Germinal center (tissue), 1 donor: Measurements from ENCODE around the gene TMEM150B.
"Not testable (repeated sequence)": the region's sequence is repeated elsewhere in the genome, so short reads cannot be mapped to it uniquely, and the experiment has no call there.

Experiments used
- DNase-seq: peaks from one replicate; pipeline ENCODE4 v3.0.0; 2012; ENCODE audit warnings: mixed read lengths, low spot score

The TMEM150B gene

DNA sequence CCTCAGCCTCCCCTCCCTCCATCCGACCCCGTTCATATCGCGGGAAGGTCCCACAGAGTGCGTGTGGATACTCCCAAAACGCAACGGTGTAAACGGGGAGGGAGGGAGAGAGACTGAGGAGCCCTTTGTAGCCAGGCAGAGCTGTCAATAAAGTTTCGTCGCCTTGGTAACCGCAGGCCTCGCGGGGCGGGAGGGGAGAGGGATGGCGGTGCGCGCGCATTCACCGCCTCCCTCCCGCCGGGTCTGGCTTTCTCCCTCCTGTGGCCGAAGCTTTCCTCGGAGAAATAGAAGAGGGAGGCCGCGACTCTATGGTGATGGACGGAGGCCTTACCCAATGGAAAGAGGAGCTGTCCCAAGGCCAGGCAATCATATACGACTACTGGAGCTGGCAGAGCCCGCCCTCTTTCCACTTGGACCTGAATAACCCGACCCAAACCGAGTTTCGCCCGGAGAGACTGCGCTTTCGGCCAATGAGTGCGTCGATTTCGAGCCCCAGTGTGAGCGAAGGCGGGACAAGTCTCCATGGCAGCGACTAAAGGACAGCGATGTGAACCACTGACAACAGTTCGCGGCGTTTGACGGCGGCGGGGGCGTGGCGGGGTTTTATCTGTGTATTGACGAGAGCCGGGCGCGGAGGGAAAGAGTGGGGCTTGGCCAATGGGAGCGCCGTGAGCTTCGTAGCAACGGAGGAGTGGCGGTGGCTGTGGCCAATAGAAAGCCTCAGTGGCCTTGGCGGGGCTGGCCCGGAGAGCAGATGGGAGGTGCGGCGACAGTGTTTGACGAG, 14.2 kb upstream of the TMEM150B start, which contains the start of gene KMT5C:
Gene KMT5C (plus strand): TSS at position 772 of the 784 bp plus-strand sequence. CDS start 2,061 bp downstream, outside the sequence.
- DNase-seq: peak; percentile 99

- no peak for DNase-seq
Observed at GRCh38 chr19:55336101-55336500, 11.0 kb upstream of the TMEM150B start.

DNA sequence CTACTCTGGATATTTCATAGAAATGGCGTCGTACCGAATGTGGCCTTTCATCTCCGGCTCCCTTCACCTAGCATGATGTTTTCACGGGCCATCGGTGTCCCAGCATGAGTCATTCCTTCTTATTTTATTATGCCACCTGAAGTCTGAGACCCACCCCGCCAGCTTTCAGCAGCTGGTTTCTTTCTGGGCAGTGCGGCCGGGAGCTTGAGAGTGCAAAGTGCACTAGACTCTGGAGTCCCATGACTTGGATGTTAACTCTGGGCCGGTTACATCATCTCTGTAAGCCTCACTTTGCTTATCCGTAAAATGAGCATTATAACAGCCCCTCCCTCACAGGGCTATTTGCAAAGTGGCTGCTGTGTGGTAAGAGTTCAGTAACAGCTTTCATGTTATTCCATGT, 8.7 kb upstream of the TMEM150B start:
- DNase-seq: no peak

- not testable (repeated sequence) for DNase-seq
Observed at GRCh38 chr19:55329791-55330190, 4.7 kb upstream of the TMEM150B start.

GRCh38 chr19:55328774-55329318, 3.7 kb upstream of the TMEM150B start:
- DNase-seq: not testable (repeated sequence)

- DNase-seq: no peak
Observed at GRCh38 chr19:55324662-55325061, 479 bp downstream of the TMEM150B start.

DNA sequence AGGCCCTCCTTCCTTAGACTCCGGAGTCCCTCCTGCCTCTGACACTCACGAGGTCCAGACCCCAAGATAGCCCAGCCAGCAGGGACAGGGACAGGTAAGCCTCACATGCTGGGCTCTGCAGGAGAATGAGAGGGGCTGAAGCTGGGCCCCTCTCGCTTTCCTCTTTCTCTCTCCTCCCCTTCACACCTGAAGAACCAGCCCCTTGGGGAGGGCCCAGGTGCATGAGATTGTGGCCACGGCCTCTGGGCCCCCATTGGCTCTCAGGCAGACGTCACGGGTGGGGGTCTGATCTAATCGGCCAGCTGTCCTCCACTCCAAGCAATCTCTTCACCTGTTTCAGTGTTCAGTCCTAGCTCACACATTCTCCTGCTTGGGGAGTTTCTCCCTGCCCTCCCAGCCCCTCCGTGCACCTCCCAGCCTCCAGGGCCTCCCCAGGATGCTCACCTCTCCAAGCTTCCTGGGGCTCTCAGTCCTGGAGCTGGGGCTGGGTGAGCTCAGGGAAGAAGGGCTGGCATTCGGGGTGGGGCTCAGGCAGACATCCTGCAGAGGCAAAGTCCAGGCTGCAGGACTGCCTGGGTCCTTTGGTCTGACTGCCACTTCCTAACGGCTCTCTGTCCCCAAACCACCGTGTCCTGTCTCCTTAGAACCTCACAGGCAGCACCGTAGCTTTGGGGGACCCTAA, 2.8 kb downstream of the TMEM150B start:
- DNase-seq: no peak

DNA sequence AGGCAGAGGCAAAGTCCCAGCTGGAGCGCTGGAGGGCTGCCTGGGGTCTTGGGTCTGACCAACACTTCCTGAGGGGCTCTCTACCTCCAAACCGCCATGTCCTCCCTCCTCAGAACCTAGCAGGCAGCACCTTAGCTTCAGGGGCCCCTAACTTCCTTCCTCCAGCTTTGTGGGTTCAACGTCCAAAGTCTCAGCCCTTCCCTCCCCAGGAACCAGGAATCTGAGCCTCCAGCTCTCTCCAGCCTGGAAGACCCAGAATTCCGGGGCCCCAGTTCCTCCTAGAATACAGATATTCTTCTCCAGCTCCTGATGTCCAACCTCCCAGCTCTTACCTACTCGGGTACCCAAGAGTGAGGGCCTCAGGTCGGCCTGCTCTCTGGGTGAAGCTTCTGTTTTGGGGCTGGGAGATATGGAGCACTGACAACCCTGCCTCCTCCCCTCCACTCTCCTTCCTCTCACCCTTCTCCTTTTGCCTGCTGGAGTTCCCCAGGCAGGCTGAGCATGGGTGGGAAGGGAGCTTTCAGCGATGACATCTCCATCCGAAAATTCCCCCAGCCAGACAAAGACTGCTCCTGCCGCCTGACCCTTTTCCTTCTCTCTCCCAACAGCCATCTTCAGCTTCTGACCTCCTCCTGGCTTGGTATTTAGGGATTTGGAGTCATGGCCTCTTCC, 3.5 kb downstream of the TMEM150B start:
- no peak for DNase-seq

GRCh38 chr19:55320844-55321419, 4.2 kb downstream of the TMEM150B start:
- no peak for DNase-seq

DNA sequence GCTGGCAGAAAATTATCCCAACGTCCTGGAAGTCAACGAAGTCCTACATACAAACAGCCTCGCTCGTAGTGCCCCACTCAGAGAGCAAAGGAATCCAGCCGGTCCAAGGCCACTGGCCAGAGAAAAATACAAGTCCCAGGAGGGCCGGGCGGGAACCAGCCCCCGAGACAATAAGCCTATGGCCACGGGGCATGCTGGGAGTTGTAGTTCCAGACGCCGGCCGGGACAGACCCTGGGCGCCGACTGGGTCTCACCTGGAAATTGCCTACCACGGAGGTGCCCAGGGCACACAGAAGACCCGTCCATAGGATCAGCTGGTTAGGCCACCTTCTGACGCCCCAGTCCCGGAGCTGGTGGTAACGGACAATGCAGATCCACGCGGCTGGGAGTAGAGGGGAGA, 5.4 kb downstream of the TMEM150B start:
- DNase-seq: no peak

GRCh38 chr19:55316646-55317045, 8.5 kb downstream of the TMEM150B start:
- no peak for DNase-seq

DNA sequence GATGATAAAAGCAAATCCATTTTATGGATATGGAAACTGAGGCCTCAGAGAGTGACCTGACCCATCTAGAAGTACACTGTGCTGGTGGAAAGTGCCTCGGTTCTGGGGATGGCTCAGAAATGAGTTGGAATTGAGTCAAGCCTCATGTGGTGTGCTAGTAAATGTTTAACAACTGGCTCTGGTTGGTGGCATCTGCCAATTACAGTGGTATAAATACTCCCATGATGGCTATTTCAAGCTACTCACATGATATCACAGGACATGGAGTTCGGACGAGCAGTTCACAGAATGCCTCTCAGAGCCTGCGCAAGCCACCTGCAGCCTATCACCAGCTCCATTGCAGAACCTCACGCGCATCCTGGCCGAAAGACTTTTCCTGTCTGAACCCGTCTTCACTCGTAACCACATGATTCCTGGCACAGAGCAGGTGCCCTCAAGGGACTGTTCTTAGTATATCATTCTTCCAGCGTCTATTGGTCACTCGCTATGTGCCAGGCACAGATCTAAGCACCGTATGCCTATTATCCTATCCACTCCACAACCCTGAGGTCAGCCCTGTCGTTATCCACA, 9.1 kb downstream of the TMEM150B start:
- no peak for DNase-seq

DNA sequence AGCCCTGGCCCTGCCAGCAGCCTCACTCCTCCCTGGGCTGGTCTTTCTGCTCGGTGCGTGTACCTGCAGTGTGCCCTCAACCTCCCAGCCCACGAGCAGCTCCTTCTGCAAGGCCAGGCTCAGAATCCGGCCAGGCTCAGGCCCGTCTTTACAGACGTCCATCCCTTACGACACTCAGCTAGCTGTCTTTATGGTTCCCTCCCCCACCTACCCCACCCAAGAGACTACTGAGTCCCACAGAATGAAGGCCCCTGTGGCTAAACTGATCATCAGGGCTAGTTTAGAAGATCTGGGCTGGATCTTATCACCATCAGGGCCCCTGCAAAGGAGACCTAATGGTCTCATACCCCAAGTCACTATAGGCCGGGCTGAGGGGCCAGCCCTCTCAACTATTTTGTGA, 10.7 kb downstream of the TMEM150B start:
- DNase-seq: no peak

DNA sequence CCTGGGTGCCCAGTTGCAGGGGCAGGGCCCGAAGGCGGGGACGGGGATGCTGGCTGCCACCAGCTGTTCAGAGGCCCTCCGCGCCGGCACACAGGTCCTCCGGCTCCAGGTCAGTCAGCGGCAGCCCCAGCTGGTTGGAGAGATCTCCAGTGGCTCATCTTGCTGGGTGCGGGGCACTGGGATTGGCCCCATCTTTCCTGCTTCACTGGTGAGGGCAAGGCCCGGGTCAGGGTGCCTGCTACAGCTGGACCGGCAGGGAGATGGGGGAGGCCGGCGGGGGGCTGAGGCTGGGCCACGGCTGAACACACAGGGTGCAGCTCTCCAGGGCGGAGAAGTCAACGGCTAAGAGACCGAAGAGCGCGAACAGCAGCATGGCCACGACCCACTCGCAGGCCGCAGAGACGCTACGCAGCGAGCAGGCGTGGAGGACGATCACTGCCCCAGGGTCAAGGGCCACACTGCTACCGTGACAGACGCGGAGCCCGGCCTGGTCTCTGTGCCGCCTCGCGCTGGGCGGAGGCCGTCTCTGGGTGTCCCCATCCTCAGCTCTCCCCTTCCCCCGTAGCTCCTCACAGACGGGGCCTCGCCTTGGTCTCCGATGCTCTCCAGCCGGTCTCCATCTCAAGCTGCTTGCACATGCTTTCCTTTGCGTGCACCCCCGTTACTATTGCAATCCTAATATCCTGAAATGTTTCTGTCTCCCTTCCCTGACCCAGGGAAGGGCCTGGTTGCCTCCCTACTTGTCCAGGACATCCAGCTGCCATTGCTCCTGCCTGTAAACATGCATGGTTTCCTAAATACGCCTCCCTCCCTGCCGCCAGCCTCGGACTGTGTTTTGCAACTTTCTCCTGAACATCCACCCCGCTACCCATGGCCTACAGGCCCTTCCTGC, 12.3 kb downstream of the TMEM150B start:
- no peak for DNase-seq

- DNase-seq: no peak
Observed at GRCh38 chr19:55311797-55312196, 13.3 kb downstream of the TMEM150B start.

- no peak for DNase-seq
Observed at GRCh38 chr19:55311397-55311796, 13.7 kb downstream of the TMEM150B start.

- DNase-seq: no peak
Observed at GRCh38 chr19:55310498-55310897, 14.6 kb downstream of the TMEM150B start.

DNA sequence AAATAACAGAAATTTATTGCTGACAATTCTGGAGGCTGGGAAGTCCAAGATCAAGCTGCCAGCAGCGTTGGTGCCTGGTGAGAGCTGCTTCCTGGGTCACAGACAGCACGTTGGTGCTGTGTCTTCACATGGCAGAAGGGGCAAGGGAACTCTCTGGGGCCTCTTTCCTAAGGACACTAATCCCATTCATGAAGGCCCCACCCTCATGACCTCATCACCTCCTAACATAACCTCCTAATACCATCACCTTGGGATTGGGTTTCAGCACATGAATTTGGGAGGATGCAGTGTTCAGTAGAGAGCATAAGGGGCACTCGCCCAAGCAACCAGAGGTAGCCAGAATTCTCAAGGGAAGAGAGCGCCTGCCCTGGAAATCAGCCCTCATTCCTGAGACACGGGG, 15.7 kb downstream of the TMEM150B start:
- no peak for DNase-seq

GRCh38 chr19:55308281-55308680, 16.9 kb downstream of the TMEM150B start:
- DNase-seq: no peak

DNA sequence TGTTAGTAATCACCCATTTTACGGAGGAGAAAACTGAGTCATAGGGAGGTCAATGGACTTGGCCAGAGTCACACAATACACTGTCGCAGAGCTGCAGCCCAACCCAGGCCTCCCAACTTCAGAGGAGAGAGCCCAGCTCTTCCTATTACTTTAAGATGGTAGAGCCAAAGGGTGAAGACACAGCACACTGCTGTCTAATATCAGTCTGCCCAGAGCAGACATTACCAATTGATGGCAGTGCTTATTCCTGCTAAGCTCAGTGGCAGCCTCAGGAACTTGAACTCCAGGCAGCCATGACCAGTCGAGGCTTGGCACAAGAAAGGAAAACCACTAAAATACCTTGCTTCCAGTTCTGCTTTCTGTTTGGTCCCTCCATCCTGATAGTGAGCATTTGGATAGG, 18.4 kb downstream of the TMEM150B start:
- DNase-seq: no peak
